Skeletal muscle satellite cell (primary cell): ENCODE results near the gene PTH1R. TPM values are rescaled to one million over a fixed set of nuclear protein-coding genes. Genes with fewer than 3 reads are reported as not detected.

Source experiments
- H3K27me3 ChIP-seq: 2 replicates; pipeline ENCODE4 v1.7.0; 2013; ENCODE audit warnings: low read length; ENCODE audit not compliant: control insufficient read depth, insufficient read depth
- H3K36me3 ChIP-seq: 2 replicates; pipeline ENCODE4 v1.7.0; 2013; ENCODE audit warnings: mild to moderate bottlenecking, control low read depth, low read length; ENCODE audit not compliant: insufficient read depth
- H3K4me1 ChIP-seq: 2 replicates; pipeline ENCODE4 v1.7.0; 2013; ENCODE audit warnings: low read length; ENCODE audit not compliant: control insufficient read depth, insufficient read depth
- H3K4me2 ChIP-seq: 2 replicates; pipeline ENCODE4 v1.7.0; 2013; ENCODE audit warnings: mild to moderate bottlenecking, low read length
- H3K4me3 ChIP-seq: 2 replicates; pipeline ENCODE4 v1.7.0; 2013; ENCODE audit warnings: low read length
- H3K9ac ChIP-seq: 2 replicates; pipeline ENCODE4 v1.7.0; 2013; ENCODE audit warnings: mild to moderate bottlenecking, low read depth, low read length, moderate library complexity
- H3K9me3 ChIP-seq: replicated peaks from 2 replicates; pipeline ENCODE4 v1.7.0; 2013; ENCODE audit warnings: mild to moderate bottlenecking, control low read depth, low read length
- small RNA-seq: library from RNA; depleted of rRNA; stranded (forward); fragments of <200 nt; gene quantifications from one replicate; pipeline ENCODE3, GENCODE V24; 2012

The PTH1R gene

DNA sequence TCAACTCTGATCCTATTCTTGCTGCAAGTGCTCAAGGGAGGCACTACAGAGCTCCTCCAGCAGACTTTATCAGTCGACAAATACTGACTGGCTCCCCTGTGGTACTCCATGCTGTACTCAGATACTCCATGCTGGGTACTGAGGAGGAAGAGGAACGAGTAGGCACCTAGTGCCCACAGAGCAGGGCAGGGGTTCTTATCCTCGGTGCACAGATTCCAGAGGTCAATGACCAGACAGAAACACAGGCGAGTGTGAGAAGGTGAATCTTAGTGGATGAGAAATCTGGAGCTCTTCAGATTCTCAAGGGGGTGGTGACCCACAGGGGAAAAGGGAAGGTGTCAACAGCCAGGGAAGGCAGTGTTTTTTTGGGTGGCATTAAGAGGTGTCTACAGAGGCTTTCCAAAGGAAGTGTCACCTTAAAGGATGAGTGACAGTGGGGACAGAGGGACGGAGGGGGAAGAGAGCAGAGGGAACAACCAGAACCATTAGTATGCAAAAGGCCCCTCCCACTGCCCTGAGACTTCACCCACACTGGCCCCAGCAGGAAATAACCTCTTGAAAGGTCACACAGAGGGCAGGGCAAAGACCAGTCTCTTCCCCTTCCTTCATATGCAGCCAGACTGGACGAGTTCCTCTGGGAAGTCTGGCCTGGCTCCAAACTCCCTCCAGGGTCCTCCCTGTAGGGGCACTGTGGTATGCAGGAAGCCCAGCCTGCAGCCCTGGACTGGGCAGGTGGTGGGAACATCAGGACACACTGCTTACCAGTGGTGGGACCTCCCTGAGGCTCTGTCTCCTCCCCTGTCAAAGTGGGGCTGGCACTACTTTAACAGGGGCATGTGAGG, 71.5 kb downstream of the PTH1R start:
- Histone ChIP-seq H3K4me3 (no peak overlapping the region), H3K9me3 (no peaks in the 10 kb centered on the region), H3K36me3 (peaks cover 20% of the 10 kb centered on the region), H3K4me2 (no peak overlapping the region), H3K27me3 (no peaks in the 10 kb centered on the region), H3K4me1 (peaks cover 27% of the 10 kb centered on the region), H3K9ac (no peak overlapping the region)

DNA sequence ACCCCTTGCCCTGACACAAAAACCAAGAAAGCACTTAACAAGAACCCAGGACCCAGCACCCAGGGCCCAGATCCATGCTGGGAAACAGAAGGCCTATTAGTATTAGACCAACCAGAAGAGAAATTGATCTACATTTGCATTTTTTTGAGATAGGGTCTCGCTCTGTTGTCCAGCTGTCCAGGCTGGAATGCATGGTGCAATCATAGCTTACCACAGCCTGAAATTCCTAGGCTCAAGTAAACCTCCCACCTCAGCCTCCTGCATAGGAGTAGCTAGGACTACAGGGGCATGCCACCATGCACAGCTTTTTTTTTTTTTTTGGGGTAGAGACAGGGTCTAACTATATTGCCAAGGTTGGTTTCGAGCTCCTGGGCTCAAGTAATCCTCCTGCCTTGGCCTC, 72.7 kb downstream of the PTH1R start:
- Histone ChIP-seq H3K9me3 (no peaks in the 10 kb centered on the region), H3K27me3 (no peaks in the 10 kb centered on the region), H3K4me3 (no peak overlapping the region), H3K4me1 (peaks cover 30% of the 10 kb centered on the region), H3K36me3 (peaks cover 19% of the 10 kb centered on the region), H3K9ac (no peak overlapping the region), H3K4me2 (no peak overlapping the region)

DNA sequence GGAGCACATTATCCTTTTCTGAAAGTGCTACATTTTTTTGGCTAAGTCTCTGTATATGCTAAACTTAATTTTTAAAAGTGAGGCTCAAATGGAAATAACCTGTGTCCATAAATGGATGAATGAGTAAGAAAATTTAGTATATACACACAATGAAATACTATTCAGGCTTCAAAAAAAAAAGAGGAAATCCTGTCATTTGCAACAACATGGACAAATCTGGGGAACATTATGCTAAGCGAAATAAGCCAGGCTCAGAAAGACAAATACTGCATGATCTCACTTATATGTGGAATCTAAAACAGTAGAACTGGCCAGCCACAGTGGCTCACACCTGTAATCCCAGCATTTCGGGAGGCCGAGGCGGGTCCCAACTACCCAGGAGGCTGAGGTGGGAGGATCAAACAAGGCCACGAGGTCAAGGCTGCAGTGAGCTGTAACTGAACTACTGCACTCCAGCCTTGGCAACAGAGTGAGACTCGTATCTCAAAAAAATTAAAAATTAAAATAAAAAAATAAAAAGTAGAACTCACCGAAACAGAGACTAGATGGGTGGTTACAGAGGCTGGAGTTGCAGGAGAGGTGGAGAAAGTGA, 73.2 kb downstream of the PTH1R start:
- no peaks in the 10 kb centered on the region for H3K27me3 ChIP-seq
- H3K9ac ChIP-seq: no peak overlapping the region
- no peak overlapping the region for H3K4me3 ChIP-seq
- H3K9me3 ChIP-seq: no peaks in the 10 kb centered on the region
- H3K4me1 ChIP-seq: peaks cover 31% of the 10 kb centered on the region
- H3K4me2 ChIP-seq: no peak overlapping the region
- H3K36me3 ChIP-seq: peaks cover 13% of the 10 kb centered on the region

DNA sequence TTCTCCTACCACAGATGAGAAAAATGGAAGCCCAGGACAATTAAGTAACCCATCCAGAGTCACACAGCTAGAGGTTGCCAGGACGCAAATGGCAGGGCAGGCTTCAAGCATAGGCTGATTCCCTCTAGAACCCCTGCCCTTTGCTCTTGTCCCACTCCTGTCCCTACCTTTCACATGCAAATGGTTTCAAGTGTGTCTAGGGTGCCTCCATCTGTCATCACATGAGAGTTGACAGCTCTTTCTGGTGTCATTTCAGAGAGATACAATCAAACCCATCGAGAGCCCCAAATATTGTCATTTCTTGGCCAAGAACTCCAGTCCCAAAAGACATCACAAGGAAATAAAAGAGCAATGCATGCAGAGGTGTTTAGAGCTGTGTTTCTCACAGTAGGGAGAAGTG, 75.3 kb downstream of the PTH1R start:
- H3K27me3 ChIP-seq: no peaks in the 10 kb centered on the region
- H3K4me1 ChIP-seq: peaks cover 22% of the 10 kb centered on the region
- no peaks in the 10 kb centered on the region for H3K9me3 ChIP-seq
- no peak overlapping the region for H3K4me3 ChIP-seq
- H3K9ac ChIP-seq: no peak overlapping the region
- no peak overlapping the region for H3K4me2 ChIP-seq
- peaks cover 5% of the 10 kb centered on the region for H3K36me3 ChIP-seq

Small RNA genes lying within 50 kb of the gene (small RNA-seq; reads per million reads assigned to genes)
- not detected for gene AC109583.2
